Right atrium auricular region (tissue), 2 donors: ENCODE results near the gene C11orf68. TPM values are rescaled to one million over a fixed set of nuclear protein-coding genes. Genes with fewer than 3 reads are reported as not detected.

ENCODE experiments used
- DNase-seq: peaks from one replicate; pipeline ENCODE4 v3.0.0-alpha.2; 2019; ENCODE audit warnings: low spot score
- H3K27ac ChIP-seq, 2 donors: fragments of 200-600 bp; sonication (generic); 1 replicate in 1 of 2; 2 replicates in 1 of 2; pipeline ENCODE4 v1.5.1; 2016 to 2019
- H3K27me3 ChIP-seq, 2 donors: fragments of 200-600 bp; sonication (generic); one replicate each; pipeline versions ENCODE4 v1.5.1 to v1.6.0; 2017 to 2019
- H3K36me3 ChIP-seq: fragments of 200-600 bp; sonication (generic); one replicate; pipeline ENCODE4 v1.5.1; 2016
- H3K4me1 ChIP-seq, 2 donors: fragments of 200-600 bp; sonication (generic); one replicate each; pipeline versions ENCODE4 v1.5.1 to v1.6.0; 2017 to 2019
- H3K4me3 ChIP-seq, 2 donors: fragments of 200-600 bp; sonication (generic); 1 replicate in 1 of 2; 2 replicates in 1 of 2; pipeline ENCODE4 v1.5.1; 2017 to 2019; ENCODE audit warnings: mild to moderate bottlenecking in 1 of 2, moderate library complexity in 1 of 2
- H3K9me3 ChIP-seq, 2 donors: fragments of 200-600 bp; sonication (generic); one replicate each; pipeline ENCODE4 v1.5.1; 2019
- CTCF ChIP-seq, 2 donors: fragments of 200-600 bp; sonication (generic); IDR thresholded peaks; one replicate each; pipeline ENCODE4 v1.5.1; 2019; ENCODE audit warnings: antibody characterized with exemption in 2 of 2
- total RNA-seq, 2 donors: library from RNA; depleted of rRNA; stranded (reverse); fragments of >200 nt; gene quantifications; one replicate each; pipeline ENCODE4 v1.1.0, GENCODE V29; 2016

The C11orf68 gene
- total RNA-seq, 2 donors from 2014 or later = 13.9 to 23.5 TPM

GRCh38 chr11:65880844-65881421, 37.9 kb downstream of the C11orf68 start:
- DNase-seq = no peak
- no peak for TF ChIP-seq CTCF (IDR thresholded peaks at IDR 0.05)
- H3K4me3 ChIP-seq = no peak overlapping the region
- H3K27me3 ChIP-seq = no peaks in the 10 kb centered on the region
- H3K4me1 ChIP-seq = peaks cover 0 to 10% of the 10 kb centered on the region in 2 donors
- peaks cover 26% of the 10 kb centered on the region for H3K36me3 ChIP-seq
- H3K9me3 ChIP-seq = no peaks in the 10 kb centered on the region
- no peak overlapping the region for H3K27ac ChIP-seq

GRCh38 chr11:65880027-65880426, 38.8 kb downstream of the C11orf68 start:
- peaks cover 0 to 9% of the 10 kb centered on the region in 2 donors for H3K4me1 ChIP-seq
- no peak for DNase-seq
- H3K27me3 ChIP-seq = no peaks in the 10 kb centered on the region
- H3K9me3 ChIP-seq = no peaks in the 10 kb centered on the region
- no peak for TF ChIP-seq CTCF (IDR thresholded peaks at IDR 0.05)
- no peak overlapping the region for H3K27ac ChIP-seq
- H3K4me3 ChIP-seq = no peak overlapping the region
- H3K36me3 ChIP-seq = peaks cover 22% of the 10 kb centered on the region

- no peak for DNase-seq
- H3K4me1 ChIP-seq = peaks cover 0 to 5% of the 10 kb centered on the region in 2 donors
- no peaks in the 10 kb centered on the region for H3K27me3 ChIP-seq
- no peak within 1 kb of the TSS for H3K4me3 ChIP-seq
- no peak for TF ChIP-seq CTCF (IDR thresholded peaks at IDR 0.05)
- peaks cover 19% of the 10 kb centered on the region for H3K36me3 ChIP-seq
- no peaks in the 10 kb centered on the region for H3K9me3 ChIP-seq
- no peak within 1 kb of the TSS for H3K27ac ChIP-seq
Observed at GRCh38 chr11:65879617-65880016, 39.2 kb downstream of the C11orf68 start, which contains the start of gene CTSW. Gene CTSW, plus strand, starts transcription at chr11:65879837. Its CDS starts 18 bp downstream, at chr11:65879855.

- Histone ChIP-seq H3K4me1 (peaks cover 0 to 35% of the 10 kb centered on the region in 2 donors), H3K4me3 (peak overlapping the region; percentile 60 to 61), H3K27ac (peak overlapping the region; percentile 89 to 97), H3K36me3 (peaks cover 7% of the 10 kb centered on the region), H3K9me3 (no peaks in the 10 kb centered on the region), H3K27me3 (no peaks in the 10 kb centered on the region)
- no peak for TF ChIP-seq CTCF (IDR thresholded peaks at IDR 0.05)
- peak; percentile 95 for DNase-seq
Observed at GRCh38 chr11:65873318-65874156, 45.3 kb downstream of the C11orf68 start.

GRCh38 chr11:65872586-65873317, 46.1 kb downstream of the C11orf68 start, which contains the start of gene EFEMP2:
Gene EFEMP2, minus strand, starts transcription at chr11:65872800. Its CDS starts 446 bp downstream, at chr11:65872354.
- Histone ChIP-seq H3K27ac (peak within 1 kb of the TSS; percentile 89 to 97), H3K27me3 (no peaks in the 10 kb centered on the region), H3K36me3 (peaks cover 14% of the 10 kb centered on the region), H3K4me3 (peak within 1 kb of the TSS; percentile 60 to 61), H3K9me3 (no peaks in the 10 kb centered on the region), H3K4me1 (peaks cover 0 to 35% of the 10 kb centered on the region in 2 donors)
- TF ChIP-seq CTCF (IDR thresholded peaks at IDR 0.05) = no peak
- DNase-seq = no peak
